Medulla oblongata (tissue), 1 donor: ENCODE measurements around the gene RNF145.

Source experiments
- DNase-seq: peaks from one replicate; pipeline ENCODE4 v3.0.0-alpha.2; 2015; ENCODE audit errors: extremely low spot score

RNF145 gene

GRCh38 chr5:159217236-159217635 is 7.9 kb upstream of the RNF145 start:
- no peak for DNase-seq

DNA sequence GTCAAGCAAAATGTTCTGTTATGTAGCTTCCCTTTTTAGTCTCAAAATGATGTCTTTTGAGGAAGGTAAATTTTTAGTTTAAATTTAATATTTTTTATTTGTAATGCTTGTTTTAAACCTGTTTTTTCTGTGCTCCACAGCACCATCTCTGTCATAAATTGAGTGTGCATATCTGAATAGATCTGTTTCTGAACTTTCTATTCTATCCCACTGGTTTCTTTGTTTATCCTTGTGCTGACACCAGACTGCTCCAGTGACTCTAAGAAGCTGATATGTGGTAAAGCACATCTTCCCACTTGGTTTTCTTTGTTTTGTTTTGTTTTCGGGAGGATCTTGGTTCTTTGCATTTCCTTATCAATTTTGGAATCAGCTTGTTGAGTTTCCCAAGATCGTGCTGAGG is 7.1 kb upstream of the RNF145 start:
- no peak for DNase-seq

GRCh38 chr5:159215886-159216285 is 6.5 kb upstream of the RNF145 start:
- no peak for DNase-seq

DNA sequence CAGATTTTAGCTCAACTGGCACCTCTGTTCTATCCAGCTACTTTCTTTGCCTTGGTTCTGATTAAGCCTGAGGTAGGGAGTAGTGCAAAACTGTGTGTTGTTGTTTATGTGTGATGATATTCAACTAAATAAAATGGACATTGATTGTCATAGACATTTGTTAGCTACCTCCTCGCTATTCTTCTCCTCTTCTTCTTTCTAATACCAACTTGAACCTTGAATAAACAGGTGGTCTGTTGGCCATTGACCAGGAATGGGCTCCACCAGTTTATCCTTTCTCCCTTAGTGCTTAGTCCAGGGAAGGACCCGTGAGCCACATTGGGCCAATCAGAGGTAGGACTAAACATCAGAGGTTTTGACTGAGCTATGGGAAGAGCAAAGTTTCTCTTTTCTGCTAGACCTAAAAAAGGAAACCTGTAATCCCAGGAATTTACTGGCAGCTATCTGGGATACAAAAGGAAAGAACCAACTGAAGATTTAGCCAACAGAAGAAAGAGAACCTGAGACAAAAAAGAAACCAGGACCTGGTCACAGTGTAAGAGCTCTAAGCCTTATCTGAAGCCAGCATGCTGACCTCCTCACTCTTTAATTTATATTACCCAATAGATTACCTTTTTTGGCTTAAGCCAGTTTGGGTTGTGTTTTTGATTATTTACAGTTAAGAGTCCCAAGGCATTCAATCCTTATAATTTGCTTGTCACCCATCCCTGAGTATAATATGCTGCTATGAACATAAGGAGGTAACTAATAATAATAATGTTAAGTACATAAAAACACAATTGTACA is 5.3 kb upstream of the RNF145 start:
- no peak for DNase-seq

DNA sequence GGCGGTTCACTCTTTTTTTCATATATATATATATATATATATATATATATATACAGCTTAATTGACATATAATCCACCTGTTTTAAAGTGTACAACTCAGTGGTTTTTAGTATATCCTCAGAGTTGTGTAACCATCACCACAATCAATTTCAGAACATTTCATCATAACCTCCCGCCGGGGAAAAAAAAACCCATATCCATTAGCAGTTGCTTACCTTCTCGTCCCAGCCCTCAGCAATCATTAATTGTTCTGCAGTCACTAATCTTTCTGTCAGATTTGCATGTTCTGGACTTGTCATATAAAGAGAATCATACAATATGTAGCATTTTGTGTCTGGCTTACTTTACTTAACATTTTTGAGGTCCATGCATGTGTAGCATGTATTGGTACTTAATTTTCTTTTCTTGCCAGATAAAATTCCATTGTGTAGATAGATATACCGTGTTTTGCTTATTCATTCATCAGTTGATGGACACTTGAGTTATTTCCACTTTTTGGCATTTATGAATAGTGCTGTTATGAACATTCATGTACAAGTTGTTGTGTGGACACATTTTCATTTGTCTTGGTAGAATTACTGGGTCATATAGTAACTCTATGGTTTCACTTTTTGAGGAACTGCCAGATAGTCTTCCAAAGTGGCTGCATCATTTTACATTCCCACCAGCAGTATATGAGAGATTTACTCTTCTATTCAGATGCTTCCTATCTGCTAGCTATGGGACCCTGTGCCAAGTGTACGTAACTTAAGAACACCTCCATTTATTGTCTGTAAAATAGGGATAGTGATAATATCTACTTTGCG is 3.5 kb upstream of the RNF145 start:
- no peak for DNase-seq

- no peak for DNase-seq
Observed at GRCh38 chr5:159211729-159212174, 2.4 kb upstream of the RNF145 start.

- DNase-seq, result no peak
Observed at GRCh38 chr5:159210846-159211245, 1.5 kb upstream of the RNF145 start.

GRCh38 chr5:159210210-159210661 is 883 bp upstream of the RNF145 start:
- no peak for DNase-seq

- DNase-seq, result peak; percentile 35
Observed at GRCh38 chr5:159208514-159209437, 577 bp downstream of the RNF145 start.

- peak; percentile 80 for DNase-seq
Observed at GRCh38 chr5:159207686-159208513, 1.5 kb downstream of the RNF145 start.

- DNase-seq, result no peak
Observed at GRCh38 chr5:159207222-159207685, 2.1 kb downstream of the RNF145 start.

GRCh38 chr5:159206818-159207217 is 2.5 kb downstream of the RNF145 start:
- no peak for DNase-seq

DNA sequence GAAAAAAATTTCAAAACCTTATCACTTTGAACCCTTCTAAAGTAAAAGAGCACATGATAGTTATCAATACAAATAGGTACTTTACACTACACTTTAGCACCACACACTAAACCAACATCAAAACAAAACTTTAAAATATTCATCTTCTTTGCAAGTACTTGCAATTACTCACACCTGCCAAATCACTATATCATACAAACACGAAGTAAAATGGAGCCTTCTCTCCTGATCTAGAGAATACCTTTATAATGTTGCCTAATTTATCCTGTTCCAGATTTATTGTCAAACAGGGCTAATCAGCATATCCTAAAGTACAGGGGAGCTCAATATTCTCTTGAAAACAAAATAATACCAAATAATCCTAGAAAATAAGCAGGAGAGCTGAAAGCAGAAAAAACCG is 3.0 kb downstream of the RNF145 start:
- DNase-seq, result no peak

GRCh38 chr5:159203351-159203750 is 6.0 kb downstream of the RNF145 start:
- DNase-seq, result no peak

- DNase-seq, result no peak
Observed at GRCh38 chr5:159202151-159202550, 7.2 kb downstream of the RNF145 start.

- no peak for DNase-seq
Observed at GRCh38 chr5:159199780-159200179, 9.6 kb downstream of the RNF145 start.

- no peak for DNase-seq
Observed at GRCh38 chr5:159199225-159199624, 10.1 kb downstream of the RNF145 start.

DNA sequence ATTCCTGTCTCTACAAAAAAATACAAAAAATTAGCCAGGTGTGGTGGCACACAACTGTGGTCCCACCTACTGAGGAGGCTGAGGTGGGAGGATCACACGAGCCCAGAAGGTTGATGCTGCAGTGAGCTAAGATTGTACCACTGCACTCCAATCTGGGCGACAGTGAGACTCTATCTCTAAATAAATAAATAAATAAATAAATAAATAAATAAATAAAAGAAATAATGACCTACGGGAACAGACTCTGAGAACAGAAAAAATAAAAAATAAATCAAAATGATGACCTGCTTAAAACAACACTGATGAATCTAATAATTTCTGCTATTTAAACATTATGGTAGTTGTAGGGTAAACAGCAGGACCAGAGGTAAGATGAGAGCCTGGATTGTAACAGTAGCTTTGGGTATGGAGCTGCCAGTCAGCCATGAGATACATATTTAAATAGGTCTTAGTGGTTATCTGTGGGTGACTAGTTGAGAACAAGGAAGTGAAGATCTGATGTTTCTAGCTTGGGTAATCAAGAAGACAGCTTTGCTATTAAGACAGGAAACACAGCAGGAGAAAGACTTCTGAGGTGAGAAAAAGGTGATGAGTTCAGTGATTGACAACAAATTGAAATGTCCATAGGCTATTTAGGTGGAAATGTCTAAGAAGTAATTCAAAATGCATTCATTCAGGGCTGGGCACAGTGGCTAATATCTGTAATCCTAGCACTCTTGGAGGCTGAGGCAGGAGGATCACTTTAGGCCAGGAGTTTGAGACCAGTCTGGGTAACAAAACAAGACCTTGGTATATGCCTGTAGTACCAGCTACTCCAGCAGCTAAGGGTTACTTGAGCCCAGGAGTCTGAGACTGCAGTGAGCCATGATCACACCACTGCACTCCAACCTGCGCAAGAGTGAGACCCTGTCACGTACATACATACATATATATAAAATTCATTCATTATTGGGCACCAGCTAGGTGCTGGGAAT is 11.0 kb downstream of the RNF145 start:
- no peak for DNase-seq

DNA sequence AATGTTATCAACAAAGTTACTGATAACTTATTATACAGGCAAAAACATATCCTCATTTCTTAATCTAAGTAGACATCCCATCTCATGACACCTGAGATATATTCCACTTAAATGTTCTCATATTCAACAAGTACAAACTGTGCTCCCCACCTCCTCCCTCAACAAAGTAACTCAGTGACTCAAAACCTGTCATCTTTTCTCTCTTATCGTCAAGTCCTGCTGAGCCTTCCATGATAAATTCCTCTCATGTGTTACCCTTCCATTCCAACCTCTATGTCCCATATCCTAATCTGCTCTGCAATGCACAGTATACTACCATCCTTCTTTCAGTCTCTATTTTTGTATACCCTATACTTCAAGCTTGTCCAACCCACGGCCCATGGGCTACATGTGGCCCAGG is 13.6 kb downstream of the RNF145 start:
- DNase-seq, result no peak

GRCh38 chr5:159190170-159190569 is 19.2 kb downstream of the RNF145 start:
- DNase-seq, result no peak
